Posterior vena cava (tissue), 2 donors: ENCODE data around the gene IL18R1. TPM values are rescaled to one million over a fixed set of nuclear protein-coding genes. Genes with fewer than 3 reads are reported as not detected.

ENCODE experiments used
- DNase-seq: peaks from one replicate; pipeline ENCODE4 v3.0.0-alpha.2; 2020; ENCODE audit warnings: low spot score
- intact Hi-C, 2 donors: fragments of 100-400 bp; cut with DNase I; formaldehyde crosslinking; loops; one replicate each; pipeline versions ENCODE4 v1.14.1 to v1.14.2; 2022 to 2023
- total RNA-seq, 2 donors: library from RNA; stranded (reverse); fragmentation: NEBNext Ultra II Directional; extraction: Animal tissue kit (Norgen Biotek cat#: 25700); gene quantifications; one replicate each; pipeline ENCODE4 v1.2.1, GENCODE V29; 2021
- donor health status: DM: yes; HTN: yes; CAD: no.
- donor health status: DM: yes; HTN: yes; CAD: no.

IL18R1 gene
- total RNA-seq, 2 donors from 2014 or later, result 5.1 to 7.4 TPM

DNA sequence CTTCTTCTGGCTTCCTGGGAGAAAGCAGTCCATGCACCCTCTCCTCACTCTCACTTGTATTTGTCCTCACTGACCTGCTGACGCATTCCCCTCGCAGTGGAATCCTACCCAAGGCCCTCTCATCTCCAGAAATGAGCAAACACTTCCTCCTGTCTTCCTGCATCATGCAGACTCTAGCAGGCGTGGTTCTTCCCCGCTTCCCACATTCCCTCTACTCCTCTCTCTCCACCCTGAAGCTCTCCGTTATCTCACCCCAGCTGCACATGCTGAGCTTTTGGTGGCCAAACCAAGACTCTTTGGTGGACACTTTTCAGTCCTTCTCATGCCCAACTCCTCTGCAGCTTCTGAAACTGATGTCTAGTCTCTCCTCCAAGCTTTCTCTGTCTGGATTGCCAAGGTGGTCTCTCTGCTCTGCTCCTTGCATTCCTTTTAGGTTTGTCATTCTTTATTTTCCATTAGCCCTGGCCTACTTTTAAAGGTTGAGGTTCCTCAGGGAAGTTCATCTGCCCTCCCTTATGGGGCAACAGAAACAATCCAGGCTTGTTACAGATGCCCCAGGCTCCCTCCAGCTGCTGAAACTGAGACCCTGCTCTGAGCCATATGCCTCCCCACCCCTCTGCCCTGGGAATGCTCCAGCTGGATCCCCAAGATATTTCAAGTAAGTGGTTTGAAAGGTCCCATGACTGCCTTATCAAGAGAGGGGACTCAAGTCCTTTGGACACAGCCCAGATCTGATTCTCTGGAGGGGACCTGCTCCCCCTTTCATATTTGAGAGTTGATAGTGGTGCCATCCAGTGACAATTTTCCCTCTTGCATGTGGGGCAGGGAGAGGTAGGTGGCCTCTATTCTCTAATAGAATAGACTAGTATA, 66.5 kb downstream of the IL18R1 start:
- intact Hi-C loops, result no loop called here
- DNase-seq, result no peak

- no peak for DNase-seq
- intact Hi-C loops, result no loop called here
Observed at GRCh38 chr2:102422910-102423309, 67.3 kb downstream of the IL18R1 start, which contains the start of gene IL18RAP. TSS of gene IL18RAP (plus strand) at chr2:102423160. CDS start at chr2:102423278, 118 bp downstream.

- DNase-seq, result no peak
- intact Hi-C loops, result no loop called here
Observed at GRCh38 chr2:102423368-102423767, 67.8 kb downstream of the IL18R1 start.

DNA sequence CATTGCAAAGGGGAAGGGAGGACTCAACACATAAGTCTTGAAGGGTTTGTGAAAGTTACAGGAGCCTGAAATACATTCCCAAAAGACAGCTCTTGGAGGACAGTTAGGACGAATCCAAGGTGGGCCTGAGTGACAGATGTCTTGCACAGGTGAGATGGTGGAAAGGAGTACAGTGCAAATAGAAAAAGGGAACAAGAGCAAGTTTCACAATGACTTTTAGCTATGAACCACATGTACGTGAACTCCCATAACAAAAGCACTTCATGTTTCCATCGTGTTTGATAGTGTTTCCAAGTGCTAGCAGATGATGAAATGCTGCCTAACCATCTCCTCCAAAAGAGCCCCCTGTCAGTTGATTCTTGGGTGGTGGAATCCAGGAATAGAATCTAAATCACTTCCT, 69.2 kb downstream of the IL18R1 start:
- no peak for DNase-seq
- intact Hi-C loops, result no loop called here

- DNase-seq, result no peak
- intact Hi-C loops, result no loop called here
Observed at GRCh38 chr2:102425441-102426132, 70.0 kb downstream of the IL18R1 start.

DNA sequence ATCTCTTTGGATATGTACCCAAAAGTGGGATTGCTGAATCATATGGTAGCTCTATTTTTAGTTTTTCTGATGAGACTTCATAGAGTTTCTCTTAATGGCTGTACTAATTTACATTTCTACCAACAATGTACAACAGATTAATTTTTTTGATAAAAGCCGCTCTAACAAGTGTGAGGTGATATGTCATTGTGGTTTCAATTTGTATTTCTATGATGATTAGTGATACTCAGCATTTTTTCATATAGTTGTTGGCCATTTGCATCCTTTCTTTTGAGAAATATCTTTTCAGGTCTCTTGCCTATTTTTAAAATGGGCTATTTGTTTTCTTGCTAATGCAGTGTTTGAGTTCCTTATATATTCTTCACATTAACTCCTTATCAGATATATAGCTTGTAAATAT, 71.7 kb downstream of the IL18R1 start:
- DNase-seq, result no peak
- intact Hi-C loops, result no loop called here

DNA sequence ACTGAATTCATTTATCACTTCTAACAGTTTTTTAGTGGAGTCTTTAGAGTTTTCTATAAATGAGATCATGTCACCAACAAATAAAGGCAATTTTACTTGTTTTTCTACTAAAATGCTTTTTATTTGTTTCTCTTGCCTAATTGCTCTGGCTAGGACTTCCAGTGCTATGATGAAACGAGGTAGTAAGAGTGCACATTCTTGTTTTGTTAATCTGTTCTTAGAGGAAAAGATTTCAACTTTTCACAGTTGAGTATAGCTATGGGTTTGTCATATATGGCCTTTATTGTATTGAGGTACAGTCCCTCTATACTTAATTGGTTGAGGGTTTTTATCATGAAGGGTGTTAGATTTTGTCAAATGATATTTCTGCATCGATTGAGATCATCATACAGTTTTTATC, 73.0 kb downstream of the IL18R1 start:
- DNase-seq, result no peak
- intact Hi-C loops, result no loop called here

DNA sequence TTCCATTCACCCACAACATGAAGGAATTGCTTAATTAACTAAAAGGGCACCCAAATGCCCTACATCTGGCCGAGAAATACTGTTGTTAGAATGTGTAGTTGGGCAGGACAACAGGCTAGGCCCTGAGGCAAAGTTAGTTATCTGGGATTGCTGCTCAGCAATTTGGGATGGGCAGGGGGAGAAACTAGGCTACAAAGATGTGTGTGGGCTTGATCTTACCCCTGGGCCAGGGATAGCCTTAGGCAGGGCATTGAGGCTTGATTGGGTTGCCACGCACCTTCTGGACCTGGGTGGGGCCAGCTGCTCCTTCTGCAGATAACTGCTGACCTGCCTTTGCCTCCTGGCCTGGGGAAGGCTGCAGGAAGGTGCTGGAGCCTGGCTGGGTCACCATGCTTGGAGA, 76.8 kb downstream of the IL18R1 start:
- intact Hi-C loops, result no loop called here
- no peak for DNase-seq

DNA sequence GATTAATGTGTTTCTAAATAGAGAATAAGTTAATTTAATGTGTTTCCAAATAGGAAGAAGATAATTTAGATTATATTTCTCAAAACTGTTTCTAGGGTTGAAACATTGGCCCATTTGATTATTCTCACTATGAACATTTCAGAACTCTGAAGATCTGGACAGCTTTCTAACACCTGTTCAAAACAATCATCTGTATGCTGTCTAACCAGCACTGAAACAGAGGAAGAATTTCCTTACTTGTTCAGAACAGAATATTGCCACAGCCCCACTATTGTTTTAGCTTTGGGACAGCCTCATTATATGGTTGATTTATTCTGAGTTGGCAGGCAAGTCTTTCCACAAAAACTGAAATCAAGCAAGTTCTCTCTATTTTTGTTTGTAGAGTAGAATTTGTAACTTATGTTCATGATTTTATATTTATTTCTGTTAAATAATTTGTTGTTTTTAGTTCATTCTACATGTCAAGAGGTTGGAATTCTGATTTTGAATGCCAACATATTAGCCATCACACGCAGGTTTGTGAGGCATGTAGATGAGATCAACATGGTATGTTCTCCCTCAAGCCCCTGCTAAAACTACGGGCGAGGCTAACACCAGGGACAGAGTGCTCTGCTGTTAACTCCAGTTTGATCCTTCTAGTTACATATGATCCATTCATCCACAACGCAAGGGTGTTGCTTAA, 78.5 kb downstream of the IL18R1 start:
- intact Hi-C loops, result no loop called here

DNA sequence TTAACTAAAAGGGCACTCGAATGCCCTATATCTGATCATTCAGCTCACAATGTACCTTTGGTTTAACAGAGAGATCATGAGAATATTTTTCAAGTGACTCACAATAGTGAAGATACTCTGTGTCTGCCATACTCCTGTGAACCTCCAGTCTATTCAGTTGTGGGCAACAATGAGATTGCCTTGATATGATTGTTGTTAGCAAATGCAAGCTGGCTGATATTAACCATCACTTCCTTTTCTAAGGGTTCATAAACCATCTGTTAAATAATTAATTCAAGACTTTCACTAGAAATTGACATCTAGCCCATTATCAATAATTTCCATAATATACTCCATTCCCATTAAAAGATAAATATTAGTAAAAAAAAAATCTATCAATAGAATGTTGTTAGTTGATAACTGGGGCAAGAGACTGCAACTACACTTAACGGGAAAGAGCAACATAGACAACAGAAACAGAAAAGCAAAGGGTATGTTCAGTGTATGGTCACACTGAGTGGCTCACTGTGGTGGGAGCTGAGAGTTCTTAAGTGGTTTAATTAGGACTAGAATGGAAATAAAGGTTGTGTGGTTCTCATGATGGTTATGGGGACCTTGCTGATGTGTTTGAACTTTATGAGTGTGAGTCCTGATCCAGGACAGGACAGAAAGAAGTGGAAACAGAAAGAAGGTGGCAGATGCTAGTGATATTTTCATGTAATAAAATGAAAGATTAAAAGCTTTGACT, 79.2 kb downstream of the IL18R1 start:
- DNase-seq, result no peak
- intact Hi-C loops, result no loop called here

More for the DNA sequence above, 78.5 kb downstream of the IL18R1 start:
- DNase-seq, result no peak

DNA sequence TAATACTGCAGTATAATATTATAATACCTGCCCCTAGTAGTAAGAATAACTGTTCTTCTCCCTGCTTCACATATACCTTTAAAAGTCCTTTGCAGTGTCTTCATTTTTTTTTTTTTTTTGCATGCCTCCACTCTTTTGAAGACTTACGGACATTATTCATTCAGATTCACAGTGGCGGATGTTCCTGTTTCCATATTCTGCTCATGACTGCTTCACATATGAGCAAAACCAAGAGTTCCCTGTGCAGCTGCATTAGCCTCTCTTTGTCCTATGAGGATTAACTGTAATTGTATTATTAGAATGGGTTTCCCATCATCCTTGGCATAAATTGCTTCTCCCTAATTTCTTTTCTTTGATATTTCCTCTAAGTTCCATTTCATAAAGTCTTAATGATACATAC, 80.1 kb downstream of the IL18R1 start:
- intact Hi-C loops, result no loop called here
- no peak for DNase-seq

DNA sequence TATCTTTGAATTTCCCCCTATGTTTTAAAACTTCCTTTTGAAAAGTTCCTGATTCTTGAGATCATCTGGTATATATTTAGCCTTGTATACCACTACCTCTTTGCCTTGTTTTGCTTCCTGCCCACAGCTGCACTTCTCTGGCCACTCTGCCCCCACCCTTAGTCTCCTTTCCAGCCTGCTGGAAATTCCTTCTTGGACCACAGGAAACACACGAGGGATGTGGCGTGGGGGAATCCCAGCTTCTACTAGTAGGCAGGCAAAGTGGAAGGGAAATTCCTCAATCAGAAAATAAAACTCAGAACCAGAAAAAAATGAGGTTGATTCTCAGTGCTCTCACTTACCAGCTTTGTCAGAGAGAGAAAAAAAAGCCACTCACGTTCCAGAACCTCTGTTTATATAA, 80.7 kb downstream of the IL18R1 start:
- intact Hi-C loops, result no loop called here
- DNase-seq, result no peak

- intact Hi-C loops, result no loop called here
- no peak for DNase-seq
Observed at GRCh38 chr2:102437122-102437521, 81.5 kb downstream of the IL18R1 start.

DNA sequence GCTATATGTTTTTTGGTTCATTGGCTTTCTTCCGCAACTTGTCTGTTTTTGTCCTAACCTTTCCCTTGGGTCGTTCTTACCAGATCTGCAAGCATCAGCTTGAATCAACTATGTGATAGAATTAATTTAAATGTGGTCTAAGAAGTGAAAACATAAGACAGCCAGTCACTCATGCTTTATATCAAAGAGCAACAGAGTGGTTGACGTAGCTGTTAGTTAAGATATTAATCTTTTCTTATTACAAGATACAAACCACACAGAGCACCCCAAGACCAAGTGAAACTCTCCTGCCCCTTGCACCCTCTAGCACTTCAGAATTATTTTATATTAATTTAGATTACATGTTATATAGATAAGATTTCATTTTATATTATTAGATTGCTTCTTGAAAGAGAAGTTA, 82.5 kb downstream of the IL18R1 start:
- no peak for DNase-seq
- intact Hi-C loops, result no loop called here

GRCh38 chr2:102438578-102438977, 83.0 kb downstream of the IL18R1 start:
- intact Hi-C loops, result no loop called here
- DNase-seq, result no peak

- no peak for DNase-seq
- intact Hi-C loops, result no loop called here
Observed at GRCh38 chr2:102439065-102439695, 83.6 kb downstream of the IL18R1 start.

DNA sequence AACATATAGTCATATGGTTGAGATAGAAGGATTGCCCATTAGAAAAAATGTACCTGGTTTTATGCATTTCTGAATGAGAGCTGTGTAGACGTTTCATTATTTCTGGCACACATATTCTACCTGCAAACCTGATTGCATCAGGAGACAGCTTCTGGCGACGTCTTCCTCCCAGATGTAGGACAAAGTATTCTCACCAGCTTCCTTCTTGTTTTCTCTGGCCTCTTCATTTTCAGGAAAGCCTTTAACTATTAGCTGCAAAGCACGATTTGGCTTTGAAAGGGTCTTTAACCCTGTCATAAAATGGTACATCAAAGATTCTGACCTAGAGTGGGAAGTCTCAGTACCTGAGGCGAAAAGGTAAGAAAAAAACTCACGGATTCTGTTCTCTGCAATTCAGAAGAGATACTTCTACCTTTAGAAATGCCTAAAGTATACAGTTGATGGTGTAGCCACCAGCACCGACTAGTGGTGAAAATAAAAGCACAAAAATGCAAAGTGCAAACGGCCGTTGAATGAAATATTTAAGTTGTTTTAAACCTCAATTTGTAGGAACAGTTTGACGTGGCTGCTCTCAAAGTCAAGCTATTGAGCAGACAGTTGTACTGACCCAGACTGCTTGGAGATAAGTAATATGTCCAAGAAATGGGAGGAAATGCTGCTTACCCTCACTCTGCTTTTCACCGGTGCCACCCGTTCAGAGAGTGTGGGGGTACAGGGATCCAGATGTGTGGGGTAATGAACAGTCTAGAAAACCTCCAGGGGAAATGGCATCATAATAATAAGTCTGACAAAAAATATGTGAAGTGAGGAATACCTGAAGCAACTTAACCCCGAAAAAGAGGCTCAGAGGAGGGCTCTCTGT, 87.6 kb downstream of the IL18R1 start:
- intact Hi-C loops, result loop anchor here in 1 of 2 donors (10.0 kb wide), 1 partner anchor 1028 kb away; no protein-coding TSS in a partner anchor
- no peak for DNase-seq

DNA sequence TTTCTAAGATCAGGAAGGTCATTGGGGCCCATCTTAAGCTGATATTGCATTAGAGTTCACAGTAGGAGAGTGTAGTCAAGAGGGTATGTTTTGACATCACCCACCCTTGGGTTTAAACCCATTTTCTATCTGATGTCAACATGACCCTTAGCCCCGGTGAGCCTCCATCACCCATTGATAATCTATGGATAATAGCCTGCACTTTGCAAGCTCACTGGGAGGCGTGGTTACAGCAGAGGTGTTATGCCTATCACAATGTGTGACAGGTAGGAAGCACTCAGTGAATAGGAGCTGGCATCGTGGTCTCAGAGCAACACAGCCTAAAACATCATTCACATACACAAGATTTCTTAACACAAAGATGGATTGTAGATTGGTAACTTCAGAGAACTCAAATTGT, 88.6 kb downstream of the IL18R1 start:
- intact Hi-C loops, result loop anchor here in 1 of 2 donors (10.0 kb wide), 1 partner anchor 1029 kb away; no protein-coding TSS in a partner anchor
- DNase-seq, result no peak
